HepG2 (cell line): ENCODE data around the gene ZFYVE28. TPM values are rescaled to one million over a fixed set of nuclear protein-coding genes. Genes with fewer than 3 reads are reported as not detected.
A peak's percentile ranks its signal among the peaks of the same experiment; 100 is the strongest.

Source experiments
- CREM ChIP-seq, 2 experiments: sonication (generic) in 1 of 2; formaldehyde crosslinking in 1 of 2; IDR thresholded peaks; 2 replicates each; pipeline versions ENCODE4 v1.4.0 to v1.6.1; 2016 to 2020; ENCODE audit warnings: antibody characterized with exemption in 1 of 2, mild to moderate bottlenecking in 1 of 2, missing genetic modification reagents in 1 of 2
- ESRRA ChIP-seq: sonication (generic); formaldehyde crosslinking; IDR thresholded peaks from 2 replicates; pipeline ENCODE4 v1.5.1; 2020; ENCODE audit warnings: mild to moderate bottlenecking, low read depth, missing genetic modification reagents
- GABPA ChIP-seq, 2 experiments: IDR thresholded peaks; 2 replicates each; pipeline ENCODE4 v1.6.1; 2011 to 2016; ENCODE audit warnings: low read depth in 2 of 2, low read length in 1 of 2, missing biosample characterization in 1 of 2, missing genetic modification characterization in 1 of 2
- HDAC1 ChIP-seq: sonication (generic); formaldehyde crosslinking; IDR thresholded peaks from 2 replicates; pipeline ENCODE4 v1.5.1; 2020; ENCODE audit warnings: mild to moderate bottlenecking, missing genetic modification reagents
- HNRNPK ChIP-seq: fragments of 200-400 bp; formaldehyde crosslinking; IDR thresholded peaks from 2 replicates; pipeline ENCODE4 v1.6.1; 2018; ENCODE audit warnings: low read length, low read depth, moderate library complexity, mild to moderate bottlenecking; ENCODE audit not compliant: poor library complexity, severe bottlenecking
- KLF13 ChIP-seq: sonication (generic); formaldehyde crosslinking; IDR thresholded peaks from 2 replicates; pipeline ENCODE4 v1.4.0; 2020; ENCODE audit warnings: mild to moderate bottlenecking, missing genetic modification reagents
- NCOA1 ChIP-seq: sonication (generic); formaldehyde crosslinking; IDR thresholded peaks from 2 replicates; pipeline ENCODE4 v1.9.0; 2021; ENCODE audit warnings: missing genetic modification reagents
- NFYB ChIP-seq: sonication (generic); formaldehyde crosslinking; IDR thresholded peaks from 2 replicates; pipeline ENCODE4 v1.4.0; 2020; ENCODE audit warnings: missing genetic modification reagents
- PRPF4 ChIP-seq: fragments of 200-400 bp; formaldehyde crosslinking; IDR thresholded peaks from 2 replicates; pipeline ENCODE4 v1.6.1; 2016; ENCODE audit warnings: low read length, low read depth; ENCODE audit not compliant: poor library complexity, severe bottlenecking
- U2AF2 ChIP-seq: fragments of 200-400 bp; formaldehyde crosslinking; IDR thresholded peaks from 2 replicates; pipeline ENCODE4 v1.6.1; 2017; ENCODE audit warnings: low read depth, mild to moderate bottlenecking, low read length
- ZFAT ChIP-seq: sonication (generic); formaldehyde crosslinking; conservative IDR thresholded peaks from 2 replicates; pipeline ENCODE4 v1.8.1; 2023; ENCODE audit warnings: missing genetic modification reagents, inconsistent platforms
- ZFP1 ChIP-seq: IDR thresholded peaks from 2 replicates; pipeline ENCODE4 v1.6.1; 2016
- ZFP82 ChIP-seq: sonication (generic); formaldehyde crosslinking; IDR thresholded peaks from 2 replicates; pipeline ENCODE4 v1.5.1; 2020; ENCODE audit warnings: mild to moderate bottlenecking, missing genetic modification reagents, borderline replicate concordance
- ZNF124 ChIP-seq: sonication (generic); formaldehyde crosslinking; IDR thresholded peaks from 2 replicates; pipeline ENCODE4 v1.4.0; 2020; ENCODE audit warnings: missing genetic modification reagents
- ZNF317 ChIP-seq: sonication (generic); formaldehyde crosslinking; IDR thresholded peaks from 2 replicates; pipeline ENCODE4 v1.5.0; 2020; ENCODE audit warnings: mild to moderate bottlenecking, missing genetic modification reagents
- ZNF772 ChIP-seq: sonication (generic); formaldehyde crosslinking; IDR thresholded peaks from 2 replicates; pipeline ENCODE4 v1.5.0; 2020; ENCODE audit warnings: mild to moderate bottlenecking, missing genetic modification reagents
- polyA plus RNA-seq, 8 experiments: library from polyadenylated mRNA; depleted of rRNA in 3 of 8; stranded (reverse) in 7 of 8; unstranded in 1 of 8; fragments of >200 nt; fragmentation: Illumina TruSeq in 4 of 8; extraction: Trizol in 4 of 8; gene quantifications; 2 replicates each; pipeline versions ENCODE4 v1.2.1 to v1.2.3, GENCODE V29; 2011 to 2016; ENCODE audit warnings: low read depth in 4 of 8, missing spikeins in 1 of 8, mixed read lengths in 1 of 8; ENCODE audit not compliant: insufficient read depth in 1 of 8
- total RNA-seq, 5 experiments: library from RNA; depleted of rRNA; stranded (reverse); fragments of >200 nt; fragmentation: Illumina TruSeq; extraction: Trizol; gene quantifications; 2 replicates each; pipeline ENCODE4 v1.2.3, GENCODE V29; 2016; ENCODE audit warnings: low read depth in 1 of 5
- TF ChIP-seq, protein P1 (sequence below): sonication (generic); formaldehyde crosslinking; IDR thresholded peaks from 2 replicates; pipeline ENCODE4 v1.8.0; 2022; ENCODE audit warnings: mild to moderate bottlenecking, missing genetic modification reagents, moderate library complexity
- TF ChIP-seq, protein P2 (sequence below): sonication (generic); formaldehyde crosslinking; IDR thresholded peaks from 2 replicates; pipeline ENCODE4 v1.4.0; 2020; ENCODE audit warnings: mild to moderate bottlenecking, missing genetic modification reagents
- TF ChIP-seq, protein P3 (sequence below): sonication (generic); formaldehyde crosslinking; IDR thresholded peaks from 2 replicates; pipeline ENCODE4 v1.5.0; 2020; ENCODE audit warnings: mild to moderate bottlenecking, missing genetic modification reagents
- TF ChIP-seq, protein P4 (sequence below): sonication (generic); formaldehyde crosslinking; IDR thresholded peaks from 2 replicates; pipeline ENCODE4 v1.5.0; 2020; ENCODE audit warnings: missing genetic modification reagents
- TF ChIP-seq, protein P5 (sequence below): sonication (generic); formaldehyde crosslinking; IDR thresholded peaks from 2 replicates; pipeline ENCODE4 v1.4.0; 2020; ENCODE audit warnings: missing genetic modification reagents
- TF ChIP-seq, protein P6 (sequence below): sonication (generic); formaldehyde crosslinking; IDR thresholded peaks from 2 replicates; pipeline ENCODE4 v1.4.0; 2020; ENCODE audit warnings: missing genetic modification reagents

The ZFYVE28 gene
- total and polyA plus RNA-seq, 2 of the 13 experiments (the other 11 are each of a cell fraction or from before 2014, with no cell fraction given): 0.12 to 0.22 TPM

DNA sequence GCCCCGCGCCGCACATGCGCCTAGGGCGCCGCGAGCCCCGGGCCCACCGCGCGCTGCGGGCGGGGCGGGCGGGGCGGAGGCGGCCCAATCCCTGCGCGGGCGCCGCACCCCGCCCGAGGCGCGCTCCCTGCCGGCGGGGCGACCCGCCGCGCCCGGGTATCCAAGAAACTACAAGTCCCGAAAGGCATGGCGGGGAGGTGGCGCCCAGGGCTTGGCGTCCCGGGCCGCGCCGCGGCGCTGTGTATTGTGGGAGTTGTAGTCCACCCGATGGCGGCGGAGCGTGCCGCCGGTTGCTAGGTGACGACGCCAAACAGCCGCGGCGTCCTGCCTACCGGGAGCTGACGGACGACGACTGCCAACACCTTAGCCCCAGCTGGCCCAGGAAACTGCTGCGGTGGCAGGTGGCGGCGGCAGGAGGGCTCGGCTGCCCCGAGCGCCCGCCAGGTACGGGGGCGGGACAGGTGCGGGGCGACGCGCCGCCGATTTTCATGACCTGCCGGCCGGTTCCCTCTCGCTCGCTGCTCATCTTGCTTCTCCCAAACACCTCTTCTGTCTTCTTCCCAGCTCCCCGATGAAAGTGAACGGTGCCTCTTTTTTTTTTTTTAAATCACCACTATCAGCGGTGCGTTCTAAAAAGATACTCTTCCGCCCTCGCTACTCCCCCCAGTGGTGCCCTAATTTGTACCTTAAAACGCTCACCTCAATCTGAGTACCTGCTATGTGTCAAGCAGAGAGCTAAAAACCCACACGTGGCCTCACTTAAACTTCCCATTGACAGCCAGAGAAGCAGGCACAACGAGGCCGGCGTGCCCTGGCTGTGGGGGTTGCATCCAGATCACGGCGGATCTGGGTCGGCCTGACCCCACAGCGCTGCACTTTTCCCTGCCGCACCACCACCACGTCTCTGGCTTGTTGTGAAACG is 466 bp upstream of the ZFYVE28 start, which contains the start of gene CFAP99 (continued):
- TF ChIP-seq PRPF4 (no peak), U2AF2 (no peak), ZNF124 (CRISPR knock-in tag) (peak; percentile 35; the same call in 1 of the 2 replicates), ZFP82 (CRISPR knock-in tag) (no peak), HNRNPK (no peak), ZFP1 (CRISPR knock-in tag) (no peak), NFYB (CRISPR knock-in tag) (peak; percentile 41; the same call in 1 of the 2 replicates), GABPA (IDR thresholded peaks at IDR 0.05; ENCODE audit: low read depth, low read length) (no peak), GABPA (CRISPR knock-in tag; IDR thresholded peaks at IDR 0.05; ENCODE audit: low read depth) (peak; percentile 64), KLF13 (no peak), ZNF317 (no peak), NCOA1 (CRISPR knock-in tag) (no peak), CREM (IDR thresholded peaks at IDR 0.05) (peak; percentile 91), CREM (CRISPR knock-in tag; IDR thresholded peaks at IDR 0.05) (peak; percentile 48; the same call in 1 of the 2 replicates), ZFAT (CRISPR knock-in tag) (no peak), ESRRA (no peak), HDAC1 (CRISPR knock-in tag) (peak; percentile 71), ZNF772 (CRISPR knock-in tag) (no peak)
- TF ChIP-seq, protein P1, sequence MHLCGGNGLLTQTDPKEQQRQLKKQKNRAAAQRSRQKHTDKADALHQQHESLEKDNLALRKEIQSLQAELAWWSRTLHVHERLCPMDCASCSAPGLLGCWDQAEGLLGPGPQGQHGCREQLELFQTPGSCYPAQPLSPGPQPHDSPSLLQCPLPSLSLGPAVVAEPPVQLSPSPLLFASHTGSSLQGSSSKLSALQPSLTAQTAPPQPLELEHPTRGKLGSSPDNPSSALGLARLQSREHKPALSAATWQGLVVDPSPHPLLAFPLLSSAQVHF (CRISPR knock-in tag): no peak
- TF ChIP-seq, protein P2, sequence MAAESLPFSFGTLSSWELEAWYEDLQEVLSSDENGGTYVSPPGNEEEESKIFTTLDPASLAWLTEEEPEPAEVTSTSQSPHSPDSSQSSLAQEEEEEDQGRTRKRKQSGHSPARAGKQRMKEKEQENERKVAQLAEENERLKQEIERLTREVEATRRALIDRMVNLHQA (CRISPR knock-in tag): no peak
- TF ChIP-seq, protein P3, sequence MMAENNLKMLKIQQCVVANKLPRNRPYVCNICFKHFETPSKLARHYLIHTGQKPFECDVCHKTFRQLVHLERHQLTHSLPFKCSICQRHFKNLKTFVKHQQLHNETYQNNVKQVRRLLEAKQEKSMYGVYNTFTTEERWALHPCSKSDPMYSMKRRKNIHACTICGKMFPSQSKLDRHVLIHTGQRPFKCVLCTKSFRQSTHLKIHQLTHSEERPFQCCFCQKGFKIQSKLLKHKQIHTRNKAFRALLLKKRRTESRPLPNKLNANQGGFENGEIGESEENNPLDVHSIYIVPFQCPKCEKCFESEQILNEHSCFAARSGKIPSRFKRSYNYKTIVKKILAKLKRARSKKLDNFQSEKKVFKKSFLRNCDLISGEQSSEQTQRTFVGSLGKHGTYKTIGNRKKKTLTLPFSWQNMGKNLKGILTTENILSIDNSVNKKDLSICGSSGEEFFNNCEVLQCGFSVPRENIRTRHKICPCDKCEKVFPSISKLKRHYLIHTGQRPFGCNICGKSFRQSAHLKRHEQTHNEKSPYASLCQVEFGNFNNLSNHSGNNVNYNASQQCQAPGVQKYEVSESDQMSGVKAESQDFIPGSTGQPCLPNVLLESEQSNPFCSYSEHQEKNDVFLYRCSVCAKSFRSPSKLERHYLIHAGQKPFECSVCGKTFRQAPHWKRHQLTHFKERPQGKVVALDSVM (CRISPR knock-in tag): no peak
- TF ChIP-seq, protein P4, sequence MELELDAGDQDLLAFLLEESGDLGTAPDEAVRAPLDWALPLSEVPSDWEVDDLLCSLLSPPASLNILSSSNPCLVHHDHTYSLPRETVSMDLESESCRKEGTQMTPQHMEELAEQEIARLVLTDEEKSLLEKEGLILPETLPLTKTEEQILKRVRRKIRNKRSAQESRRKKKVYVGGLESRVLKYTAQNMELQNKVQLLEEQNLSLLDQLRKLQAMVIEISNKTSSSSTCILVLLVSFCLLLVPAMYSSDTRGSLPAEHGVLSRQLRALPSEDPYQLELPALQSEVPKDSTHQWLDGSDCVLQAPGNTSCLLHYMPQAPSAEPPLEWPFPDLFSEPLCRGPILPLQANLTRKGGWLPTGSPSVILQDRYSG (CRISPR knock-in tag): no peak
- TF ChIP-seq, protein P5, sequence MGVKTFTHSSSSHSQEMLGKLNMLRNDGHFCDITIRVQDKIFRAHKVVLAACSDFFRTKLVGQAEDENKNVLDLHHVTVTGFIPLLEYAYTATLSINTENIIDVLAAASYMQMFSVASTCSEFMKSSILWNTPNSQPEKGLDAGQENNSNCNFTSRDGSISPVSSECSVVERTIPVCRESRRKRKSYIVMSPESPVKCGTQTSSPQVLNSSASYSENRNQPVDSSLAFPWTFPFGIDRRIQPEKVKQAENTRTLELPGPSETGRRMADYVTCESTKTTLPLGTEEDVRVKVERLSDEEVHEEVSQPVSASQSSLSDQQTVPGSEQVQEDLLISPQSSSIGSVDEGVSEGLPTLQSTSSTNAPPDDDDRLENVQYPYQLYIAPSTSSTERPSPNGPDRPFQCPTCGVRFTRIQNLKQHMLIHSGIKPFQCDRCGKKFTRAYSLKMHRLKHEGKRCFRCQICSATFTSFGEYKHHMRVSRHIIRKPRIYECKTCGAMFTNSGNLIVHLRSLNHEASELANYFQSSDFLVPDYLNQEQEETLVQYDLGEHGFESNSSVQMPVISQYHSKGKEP: no peak
- TF ChIP-seq, protein P6, sequence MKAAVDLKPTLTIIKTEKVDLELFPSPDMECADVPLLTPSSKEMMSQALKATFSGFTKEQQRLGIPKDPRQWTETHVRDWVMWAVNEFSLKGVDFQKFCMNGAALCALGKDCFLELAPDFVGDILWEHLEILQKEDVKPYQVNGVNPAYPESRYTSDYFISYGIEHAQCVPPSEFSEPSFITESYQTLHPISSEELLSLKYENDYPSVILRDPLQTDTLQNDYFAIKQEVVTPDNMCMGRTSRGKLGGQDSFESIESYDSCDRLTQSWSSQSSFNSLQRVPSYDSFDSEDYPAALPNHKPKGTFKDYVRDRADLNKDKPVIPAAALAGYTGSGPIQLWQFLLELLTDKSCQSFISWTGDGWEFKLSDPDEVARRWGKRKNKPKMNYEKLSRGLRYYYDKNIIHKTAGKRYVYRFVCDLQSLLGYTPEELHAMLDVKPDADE: no peak
